GM18951 (cell line): Measurements from ENCODE around the gene CUL3.
"Not testable (repeated sequence)": the region's sequence is repeated elsewhere in the genome, so short reads cannot be mapped to it uniquely, and the experiment has no call there.

Source experiments
- POLR2A ChIP-seq: IDR thresholded peaks from 4 replicates; pipeline ENCODE4 v1.6.1; 2011; ENCODE audit warnings: mild to moderate bottlenecking; ENCODE audit not compliant: insufficient read length, insufficient read depth; ENCODE audit errors: extremely low read depth
- in situ Hi-C: fragments of 300-500 bp; cut with MboI; formaldehyde crosslinking; loops from one replicate; pipeline ENCODE4 v1.12.0; 2022; ENCODE audit warnings: low sequenced_read_pairs, mixed read lengths, inconsistent platforms; ENCODE audit not compliant: unreplicated experiment

CUL3 gene

DNA sequence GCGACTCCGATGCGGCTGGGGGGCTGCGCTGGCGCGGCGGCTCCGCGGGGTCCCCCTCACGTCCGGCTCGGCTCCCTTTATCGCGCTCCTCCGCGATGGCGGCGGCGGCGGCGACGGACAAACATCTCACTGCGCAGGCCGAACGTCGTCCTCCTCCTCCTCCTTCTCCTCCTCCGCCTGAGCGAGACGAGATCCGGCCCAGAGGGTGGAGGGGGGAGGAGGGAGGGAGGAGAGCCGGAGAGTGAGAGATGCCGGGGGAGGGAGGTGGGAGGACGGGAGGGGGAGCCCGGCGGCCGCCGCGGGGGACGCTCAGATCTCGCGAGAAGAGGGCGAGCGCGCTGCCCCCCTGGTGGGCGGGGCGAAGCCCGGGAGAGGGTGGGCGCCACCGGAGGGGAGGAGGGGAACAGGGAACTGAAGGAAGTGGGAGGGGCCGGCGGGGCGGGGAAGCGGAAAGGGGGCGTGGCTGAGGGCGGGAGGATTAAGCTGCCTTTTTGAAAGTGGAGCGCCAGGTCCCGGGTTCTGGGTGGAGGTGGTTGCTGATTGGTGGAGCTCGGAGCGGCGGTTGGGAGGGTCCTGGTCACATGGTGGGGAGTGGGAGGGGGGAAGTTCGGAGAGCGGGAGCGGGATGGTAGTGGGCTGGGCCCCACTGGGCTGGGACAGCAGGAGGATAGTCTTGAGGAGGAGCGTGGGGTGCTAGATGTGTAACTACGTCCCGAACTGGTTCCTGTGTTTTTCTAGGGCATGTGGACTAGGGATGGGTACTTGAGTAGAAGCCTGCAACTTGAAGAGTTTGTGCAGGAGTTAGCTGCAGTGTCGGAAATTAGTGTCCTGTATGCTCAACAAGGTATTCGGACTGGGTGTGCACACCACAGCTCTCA is at the start of gene CUL3:
Gene CUL3, minus strand, starts transcription at position 153 of the 878 bp plus-strand sequence. CDS start 354 bp downstream, outside the sequence.
- TF ChIP-seq POLR2A = peak; percentile 69
- in situ Hi-C loops = no loop called here

DNA sequence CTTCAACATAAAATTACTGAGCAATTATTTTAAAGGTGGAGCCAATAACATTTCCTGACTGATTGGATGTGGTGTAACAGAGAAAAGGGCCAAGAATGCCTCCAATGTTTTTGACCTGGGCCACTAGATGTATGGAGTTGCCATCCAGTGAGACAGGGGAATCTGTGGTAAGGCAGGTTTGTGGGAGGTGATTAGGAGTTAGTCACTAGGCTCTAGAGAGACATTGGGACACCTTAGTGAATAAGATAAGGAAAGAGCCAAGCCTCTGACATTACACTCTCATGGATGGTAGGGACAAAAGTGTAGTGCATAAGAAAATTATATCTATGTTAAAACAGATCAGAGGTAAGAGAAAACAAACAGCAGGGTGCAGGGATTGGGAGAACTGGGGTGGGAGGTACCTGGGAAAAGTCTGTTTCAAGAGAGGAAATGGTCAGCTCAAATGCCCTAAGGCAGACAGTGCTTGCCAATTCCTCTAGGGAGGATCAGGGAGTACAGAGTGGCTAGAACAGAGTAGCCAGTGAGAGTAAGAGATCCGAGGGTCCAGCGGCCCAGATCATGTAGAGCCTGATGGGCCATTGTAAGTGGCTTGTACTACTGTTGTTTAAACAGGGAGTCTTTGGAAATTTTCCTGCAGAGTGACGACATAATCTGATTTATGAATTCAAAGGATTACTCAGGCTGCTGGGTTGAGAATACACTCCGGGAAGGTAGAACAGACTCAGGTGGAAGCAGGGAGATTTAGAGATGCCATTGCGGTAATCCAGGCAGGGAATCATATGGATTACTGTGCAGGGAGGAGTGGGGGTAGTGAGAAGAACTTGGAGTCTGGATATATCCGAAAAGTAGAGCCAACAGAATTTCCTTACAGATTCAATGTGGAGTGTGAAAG is 45.7 kb upstream of the CUL3 start:
- in situ Hi-C loops = no loop called here
- no peak for TF ChIP-seq POLR2A

DNA sequence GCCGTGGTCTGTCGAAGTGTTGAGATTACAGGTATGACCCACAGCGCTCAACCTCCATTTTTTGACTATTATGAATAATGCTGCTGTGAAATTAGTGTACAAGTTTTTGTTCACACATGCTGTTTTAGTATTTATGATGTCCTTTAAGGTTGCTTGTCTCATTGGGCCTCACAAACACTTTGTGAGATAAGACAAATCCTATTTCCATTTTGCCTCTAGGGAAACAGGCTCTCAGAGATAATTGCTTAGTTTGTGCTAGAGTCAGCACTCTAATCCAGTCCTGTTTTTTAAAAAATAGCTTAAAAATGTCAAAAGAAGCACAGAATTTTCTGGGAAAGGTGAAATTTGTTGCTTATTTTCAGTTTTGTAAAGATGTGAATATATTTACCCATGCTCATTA is 43.3 kb upstream of the CUL3 start:
- in situ Hi-C loops = no loop called here
- TF ChIP-seq POLR2A = no peak

DNA sequence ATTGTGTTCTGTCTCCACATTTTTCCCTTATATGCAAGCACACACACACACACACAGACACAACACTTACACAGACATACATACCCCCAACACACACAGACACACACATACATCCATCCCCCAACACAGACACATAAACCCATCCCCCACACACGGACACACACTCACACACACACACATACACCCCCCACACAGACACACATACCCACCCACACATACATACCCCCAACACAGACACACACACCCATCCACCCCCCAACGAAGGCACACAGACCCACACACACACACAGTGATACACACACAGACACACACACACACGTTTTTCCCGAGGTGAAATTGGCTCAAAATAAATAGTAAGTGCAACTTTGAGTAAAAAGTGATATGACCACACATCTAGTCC is 41.6 kb upstream of the CUL3 start:
- TF ChIP-seq POLR2A = no peak
- in situ Hi-C loops = no loop called here

- no peak for TF ChIP-seq POLR2A
- in situ Hi-C loops = no loop called here
Measured at GRCh38 chr2:224613543-224614286, 28.6 kb upstream of the CUL3 start.

GRCh38 chr2:224612578-224612977 is 27.4 kb upstream of the CUL3 start:
- in situ Hi-C loops = no loop called here
- no peak for TF ChIP-seq POLR2A

DNA sequence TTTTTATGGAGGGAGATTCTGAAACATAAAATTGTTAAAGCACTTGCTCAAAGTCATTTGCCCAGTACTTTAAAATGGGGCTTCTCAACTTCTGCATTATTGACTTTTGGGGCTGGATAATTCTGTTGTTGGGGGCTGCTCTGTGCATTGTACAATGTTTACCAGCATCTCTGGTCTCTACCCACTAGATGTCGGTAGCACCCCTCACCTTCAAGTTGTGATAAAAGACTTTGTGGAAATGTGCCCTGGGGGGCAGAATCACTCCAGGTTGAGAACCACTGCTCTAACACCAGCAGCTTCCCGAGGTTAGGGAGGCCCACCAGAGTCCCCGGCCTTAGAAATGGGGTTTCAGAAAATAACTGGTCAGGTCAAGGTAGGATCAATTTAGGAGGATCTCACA is 26.8 kb upstream of the CUL3 start:
- in situ Hi-C loops = no loop called here
- TF ChIP-seq POLR2A = no peak

DNA sequence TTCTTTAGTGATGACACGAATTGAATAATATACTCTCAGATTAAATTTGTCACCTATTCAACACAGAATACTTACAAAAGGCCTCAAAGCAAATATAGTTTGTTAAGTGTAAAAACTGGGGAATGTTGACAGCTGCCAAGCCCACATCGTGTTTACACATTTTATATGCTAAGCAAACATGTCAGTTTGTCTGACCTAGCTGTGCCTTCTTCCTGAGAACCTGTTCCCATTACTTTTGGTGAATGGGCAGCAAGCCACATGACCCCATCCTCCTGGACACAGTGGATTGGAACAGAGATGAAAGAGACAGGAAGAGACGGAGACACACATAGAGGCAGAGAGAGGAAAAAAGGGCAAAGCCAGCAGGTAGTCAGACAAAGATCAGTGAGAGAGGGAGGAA is 22.9 kb upstream of the CUL3 start:
- TF ChIP-seq POLR2A = no peak
- in situ Hi-C loops = no loop called here

DNA sequence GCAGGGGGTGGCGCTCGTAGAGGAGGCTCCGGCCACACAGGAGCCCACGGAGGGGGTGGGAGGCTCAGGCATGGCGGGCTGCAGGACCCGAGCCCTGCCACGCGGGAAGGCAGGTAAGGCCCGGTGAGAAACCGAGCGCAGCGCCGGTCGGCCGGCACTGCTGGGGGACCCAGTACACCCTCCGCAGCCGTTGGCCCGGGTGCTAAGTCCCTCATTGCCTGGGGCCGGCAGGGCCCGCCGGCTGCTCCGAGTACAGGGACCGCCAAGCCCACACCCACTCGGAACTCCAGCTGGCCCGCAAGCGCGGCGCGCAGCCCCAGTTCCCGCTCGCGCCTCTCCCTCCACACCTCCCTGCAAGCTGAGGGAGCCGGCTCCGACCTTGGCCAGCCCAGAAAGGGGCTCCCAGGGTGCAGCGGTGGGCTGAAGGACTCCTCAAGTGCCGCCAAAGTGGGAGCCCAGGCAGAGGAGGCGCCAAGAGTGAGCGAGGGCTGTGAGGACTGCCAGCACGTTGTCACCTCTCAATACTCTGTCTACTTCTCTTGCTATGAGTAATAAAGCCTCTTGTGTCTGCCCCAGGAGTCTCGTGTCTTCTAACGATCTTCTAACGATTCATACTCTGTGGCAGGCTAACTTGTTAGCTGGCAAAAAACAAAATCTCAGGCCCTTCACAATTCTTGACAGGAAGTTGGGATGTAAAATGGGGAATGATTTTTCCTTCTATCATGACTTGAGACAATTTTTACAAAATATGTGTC is 18.8 kb upstream of the CUL3 start:
- in situ Hi-C loops = not testable (repeated sequence)

DNA sequence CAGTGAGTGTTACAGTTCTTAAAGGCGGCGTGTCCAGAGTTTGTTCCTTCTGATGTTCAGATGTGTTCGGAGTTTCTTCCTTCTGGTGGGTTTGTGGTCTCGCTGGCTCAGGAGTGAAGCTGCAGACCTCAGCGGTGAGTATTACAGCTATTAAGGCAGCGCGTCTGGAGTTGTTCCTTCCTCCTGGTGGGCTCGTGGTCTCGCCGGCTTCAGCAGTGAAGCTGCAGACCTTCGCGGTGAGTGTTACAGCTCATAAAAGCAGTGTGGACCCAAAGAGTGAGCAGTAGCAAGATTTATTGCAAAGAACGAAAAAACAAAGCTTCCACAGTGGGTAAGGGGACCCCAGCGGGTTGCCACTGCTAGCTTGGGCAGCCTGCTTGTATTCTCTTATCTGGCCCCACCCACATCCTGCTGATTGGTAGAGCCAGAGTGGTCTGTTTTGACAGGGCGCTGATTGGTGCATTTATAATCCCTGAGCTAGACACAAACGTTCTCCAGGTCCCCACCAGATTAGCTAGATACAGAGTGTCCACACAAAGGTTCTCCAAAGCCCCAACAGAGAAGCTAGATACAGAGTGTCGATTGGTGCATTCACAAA is 17.7 kb upstream of the CUL3 start:
- in situ Hi-C loops = not testable (repeated sequence)

GRCh38 chr2:224601923-224602322 is 16.8 kb upstream of the CUL3 start:
- TF ChIP-seq POLR2A = no peak

GRCh38 chr2:224598678-224599077 is 13.5 kb upstream of the CUL3 start:
- TF ChIP-seq POLR2A = no peak
- in situ Hi-C loops = no loop called here

More at GRCh38 chr2:224601923-224602322, 16.8 kb upstream of the CUL3 start:
- in situ Hi-C loops = no loop called here
